ENCODE data around the gene RPEL1.

DNA sequence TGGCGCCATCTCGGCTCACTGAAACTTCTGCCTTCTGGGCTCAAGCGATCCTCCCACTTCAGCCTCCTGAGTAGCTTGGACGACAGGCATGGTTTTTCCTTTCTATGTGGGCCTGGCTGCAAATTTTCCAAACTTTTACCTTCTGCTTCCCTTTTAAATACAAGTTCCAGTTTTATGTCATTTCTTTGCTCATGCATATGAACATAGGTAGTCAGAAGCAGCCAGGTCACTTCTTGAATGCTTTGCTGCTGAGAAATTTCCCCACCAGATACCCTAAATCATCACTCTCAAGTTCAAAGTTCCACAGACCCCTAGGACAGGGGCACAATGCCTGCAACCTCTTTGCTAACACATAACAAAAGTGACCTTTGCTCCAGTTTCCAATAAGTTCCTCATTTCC is 21.6 kb upstream of the RPEL1 start:
- TF ChIP-seq, protein P1, sequence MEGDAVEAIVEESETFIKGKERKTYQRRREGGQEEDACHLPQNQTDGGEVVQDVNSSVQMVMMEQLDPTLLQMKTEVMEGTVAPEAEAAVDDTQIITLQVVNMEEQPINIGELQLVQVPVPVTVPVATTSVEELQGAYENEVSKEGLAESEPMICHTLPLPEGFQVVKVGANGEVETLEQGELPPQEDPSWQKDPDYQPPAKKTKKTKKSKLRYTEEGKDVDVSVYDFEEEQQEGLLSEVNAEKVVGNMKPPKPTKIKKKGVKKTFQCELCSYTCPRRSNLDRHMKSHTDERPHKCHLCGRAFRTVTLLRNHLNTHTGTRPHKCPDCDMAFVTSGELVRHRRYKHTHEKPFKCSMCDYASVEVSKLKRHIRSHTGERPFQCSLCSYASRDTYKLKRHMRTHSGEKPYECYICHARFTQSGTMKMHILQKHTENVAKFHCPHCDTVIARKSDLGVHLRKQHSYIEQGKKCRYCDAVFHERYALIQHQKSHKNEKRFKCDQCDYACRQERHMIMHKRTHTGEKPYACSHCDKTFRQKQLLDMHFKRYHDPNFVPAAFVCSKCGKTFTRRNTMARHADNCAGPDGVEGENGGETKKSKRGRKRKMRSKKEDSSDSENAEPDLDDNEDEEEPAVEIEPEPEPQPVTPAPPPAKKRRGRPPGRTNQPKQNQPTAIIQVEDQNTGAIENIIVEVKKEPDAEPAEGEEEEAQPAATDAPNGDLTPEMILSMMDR (conservative IDR thresholded peaks at IDR 0.05; ENCODE audit: low read depth, low read length), result no peak
- no peak for TF ChIP-seq EZH2 (IDR thresholded peaks at IDR 0.05; ENCODE audit: borderline replicate concordance, low read depth, low read length, poor library complexity, severe bottlenecking)
